ENCODE results near the gene MFRP.

DNA sequence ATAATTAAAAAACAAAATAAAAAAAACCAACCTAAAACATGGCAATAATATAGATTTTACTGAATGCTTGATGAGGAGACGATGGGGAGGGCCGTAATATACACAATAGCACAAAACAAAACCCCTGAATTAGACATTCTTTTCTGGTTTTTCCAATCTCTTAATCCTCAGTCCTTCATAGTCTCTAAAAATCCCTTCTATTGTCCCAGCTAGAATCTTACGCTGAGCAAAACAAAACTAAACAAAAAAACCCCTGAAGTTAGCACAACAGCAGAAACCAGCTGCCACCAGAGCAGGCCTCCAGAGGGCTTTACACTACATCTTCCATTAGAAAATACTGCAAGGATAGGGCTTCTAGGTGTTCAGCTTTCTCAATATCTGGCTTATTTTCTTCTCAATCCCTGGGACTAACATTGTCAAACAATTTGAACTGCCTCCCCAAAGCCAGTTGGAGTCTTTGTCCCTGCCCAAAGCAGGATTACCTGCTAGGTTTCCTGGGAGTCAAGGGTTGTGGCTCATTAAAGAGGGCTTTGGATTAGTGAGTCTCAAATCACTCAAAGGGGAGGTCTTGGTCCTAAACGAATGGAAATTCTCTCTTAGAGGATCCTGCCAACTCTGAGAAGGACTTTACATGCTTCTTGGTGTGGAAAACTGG, 14.3 kb downstream of the MFRP start:
- TF ChIP-seq EZH2 (IDR thresholded peaks at IDR 0.05; ENCODE audit: low read length, missing control alignments): no peak
- TF ChIP-seq, protein P1, sequence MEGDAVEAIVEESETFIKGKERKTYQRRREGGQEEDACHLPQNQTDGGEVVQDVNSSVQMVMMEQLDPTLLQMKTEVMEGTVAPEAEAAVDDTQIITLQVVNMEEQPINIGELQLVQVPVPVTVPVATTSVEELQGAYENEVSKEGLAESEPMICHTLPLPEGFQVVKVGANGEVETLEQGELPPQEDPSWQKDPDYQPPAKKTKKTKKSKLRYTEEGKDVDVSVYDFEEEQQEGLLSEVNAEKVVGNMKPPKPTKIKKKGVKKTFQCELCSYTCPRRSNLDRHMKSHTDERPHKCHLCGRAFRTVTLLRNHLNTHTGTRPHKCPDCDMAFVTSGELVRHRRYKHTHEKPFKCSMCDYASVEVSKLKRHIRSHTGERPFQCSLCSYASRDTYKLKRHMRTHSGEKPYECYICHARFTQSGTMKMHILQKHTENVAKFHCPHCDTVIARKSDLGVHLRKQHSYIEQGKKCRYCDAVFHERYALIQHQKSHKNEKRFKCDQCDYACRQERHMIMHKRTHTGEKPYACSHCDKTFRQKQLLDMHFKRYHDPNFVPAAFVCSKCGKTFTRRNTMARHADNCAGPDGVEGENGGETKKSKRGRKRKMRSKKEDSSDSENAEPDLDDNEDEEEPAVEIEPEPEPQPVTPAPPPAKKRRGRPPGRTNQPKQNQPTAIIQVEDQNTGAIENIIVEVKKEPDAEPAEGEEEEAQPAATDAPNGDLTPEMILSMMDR (conservative IDR thresholded peaks at IDR 0.05 in 1 of 2, IDR thresholded peaks at IDR 0.05 in 1 of 2; ENCODE audit: low read depth in 1 of 2, low read length in 2 of 2): no peak
